Measurements from ENCODE around the gene ARID1B.

GRCh38 chr6:156740604-156741003 lies 36.6 kb upstream of the ARID1B start:
- TF ChIP-seq CTCF (IDR thresholded peaks at IDR 0.05; ENCODE audit: borderline replicate concordance, extremely low read depth, low read length, poor library complexity, severe bottlenecking) (no peak), EZH2 (IDR thresholded peaks at IDR 0.05; ENCODE audit: borderline replicate concordance, low read depth, low read length, severe bottlenecking) (no peak)

Measured in DND-41 (cell line).